GM18526 (cell line): ENCODE results near the gene CEP135.

Experiments used
- POLR2A ChIP-seq: IDR thresholded peaks from 3 replicates; pipeline ENCODE4 v1.6.1; 2011; ENCODE audit not compliant: insufficient read length; ENCODE audit errors: extremely low read depth

Gene CEP135

GRCh38 chr4:55982976-55983375 lies 34.2 kb downstream of the CEP135 start:
- no peak for TF ChIP-seq POLR2A

- no peak for TF ChIP-seq POLR2A
Measured at GRCh38 chr4:55989766-55990165, 41.0 kb downstream of the CEP135 start.

GRCh38 chr4:55993994-55994663 lies 45.4 kb downstream of the CEP135 start:
- TF ChIP-seq POLR2A = no peak

- TF ChIP-seq POLR2A = no peak
Measured at GRCh38 chr4:55996646-55997045, 47.9 kb downstream of the CEP135 start.

GRCh38 chr4:56003606-56004005 lies 54.9 kb downstream of the CEP135 start:
- TF ChIP-seq POLR2A = no peak

- no peak for TF ChIP-seq POLR2A
Measured at GRCh38 chr4:56004235-56004634, 55.5 kb downstream of the CEP135 start.

- no peak for TF ChIP-seq POLR2A
Measured at GRCh38 chr4:56007154-56007553, 58.4 kb downstream of the CEP135 start.

GRCh38 chr4:56008206-56008605 lies 59.5 kb downstream of the CEP135 start:
- no peak for TF ChIP-seq POLR2A

- no peak for TF ChIP-seq POLR2A
Measured at GRCh38 chr4:56026596-56026995, 77.9 kb downstream of the CEP135 start.

GRCh38 chr4:56028165-56028564 lies 79.4 kb downstream of the CEP135 start:
- no peak for TF ChIP-seq POLR2A

GRCh38 chr4:56038487-56039162 lies 89.9 kb downstream of the CEP135 start:
- no peak for TF ChIP-seq POLR2A

- no peak for TF ChIP-seq POLR2A
Measured at GRCh38 chr4:56040842-56041241, 92.1 kb downstream of the CEP135 start.

- no peak for TF ChIP-seq POLR2A
Measured at GRCh38 chr4:56042225-56042624, 93.5 kb downstream of the CEP135 start.

- no peak for TF ChIP-seq POLR2A
Measured at GRCh38 chr4:56048383-56048701, 99.6 kb downstream of the CEP135 start.

GRCh38 chr4:56048702-56049431 lies 100.1 kb downstream of the CEP135 start:
- TF ChIP-seq POLR2A = no peak

- no peak for TF ChIP-seq POLR2A
Measured at GRCh38 chr4:56050625-56051024, 101.9 kb downstream of the CEP135 start.
